Glomerular endothelial cell (primary cell): ENCODE measurements around the gene BRD3OS. TPM values are rescaled to one million over a fixed set of nuclear protein-coding genes. Genes with fewer than 3 reads are reported as not detected.
"Not testable (repeated sequence)": the region's sequence is repeated elsewhere in the genome, so short reads cannot be mapped to it uniquely, and the experiment has no call there.

Experiments used
- DNase-seq: peaks from one replicate; pipeline ENCODE4 v3.0.0-alpha.2; 2011; ENCODE audit warnings: low read depth, low spot score; ENCODE audit errors: extremely low read depth
- total RNA-seq: library from RNA; depleted of rRNA; stranded (reverse); fragments of >200 nt; gene quantifications from 2 replicates; pipeline ENCODE4 v1.2.3, GENCODE V29; 2015

The BRD3OS gene
- total RNA-seq, 1 donor from 2014 or later, result 20.2 TPM

GRCh38 chr9:133987946-133988665, 37.2 kb upstream of the BRD3OS start:
- DNase-seq, result no peak

- DNase-seq, result not testable (repeated sequence)
These were observed 36.5 kb upstream of the BRD3OS start for GRCh38 chr9:133988771-133989170.

- no peak for DNase-seq
These were observed 35.5 kb upstream of the BRD3OS start for GRCh38 chr9:133989625-133990365.

- peak; percentile 18 for DNase-seq
These were observed 34.7 kb upstream of the BRD3OS start for GRCh38 chr9:133990366-133991213.

GRCh38 chr9:133991214-133991921, 33.9 kb upstream of the BRD3OS start:
- no peak for DNase-seq

- no peak for DNase-seq
These were observed 33.1 kb upstream of the BRD3OS start, which contains the start of gene VAV2 for GRCh38 chr9:133991964-133992779. VAV2 (minus strand) TSS chr9:133992324; CDS start chr9:133992278, 46 bp downstream.

GRCh38 chr9:133992780-133993634, 32.3 kb upstream of the BRD3OS start:
- no peak for DNase-seq

- no peak for DNase-seq
These were observed 31.5 kb upstream of the BRD3OS start for GRCh38 chr9:133993635-133994253.

- no peak for DNase-seq
These were observed 30.8 kb upstream of the BRD3OS start for GRCh38 chr9:133994353-133995011.

GRCh38 chr9:133995012-133995896, 30.0 kb upstream of the BRD3OS start:
- DNase-seq, result no peak

GRCh38 chr9:133996531-133997520, 28.5 kb upstream of the BRD3OS start:
- DNase-seq, result no peak

- no peak for DNase-seq
These were observed 27.7 kb upstream of the BRD3OS start for GRCh38 chr9:133997584-133997983.

GRCh38 chr9:133998915-133999595, 26.2 kb upstream of the BRD3OS start:
- DNase-seq, result no peak

GRCh38 chr9:133999851-134000265, 25.4 kb upstream of the BRD3OS start:
- DNase-seq, result no peak

- DNase-seq, result no peak
These were observed 22.5 kb upstream of the BRD3OS start for GRCh38 chr9:134002796-134003195.
